ENCODE results near the gene PBRM1.

GRCh38 chr3:52651592-52651991 is 34.1 kb downstream of the PBRM1 start:
- no peak for TF ChIP-seq CTCF (IDR thresholded peaks at IDR 0.05; ENCODE audit: low read depth, low read length, missing input control)
- no peak for TF ChIP-seq EGR1 (IDR thresholded peaks at IDR 0.05; ENCODE audit: low read depth in 2 of 2)
- TF ChIP-seq JUND (IDR thresholded peaks at IDR 0.05): no peak
- no peak for TF ChIP-seq ATF3 (IDR thresholded peaks at IDR 0.05)
- no peak for TF ChIP-seq REST (IDR thresholded peaks at IDR 0.05)
- no peak for TF ChIP-seq ZBTB33 (IDR thresholded peaks at IDR 0.05)
- TF ChIP-seq GABPA (IDR thresholded peaks at IDR 0.05 in 1 of 2, conservative IDR thresholded peaks at IDR 0.05 in 1 of 2): no peak
- TF ChIP-seq FOXA1 (IDR thresholded peaks at IDR 0.05): no peak
- TF ChIP-seq MAX (IDR thresholded peaks at IDR 0.05): no peak
- no peak for TF ChIP-seq YY1 (IDR thresholded peaks at IDR 0.05)
- no peak for TF ChIP-seq SP1 (IDR thresholded peaks at IDR 0.05)
- no peak for TF ChIP-seq TAF1 (conservative IDR thresholded peaks at IDR 0.05)
- no peak for TF ChIP-seq RAD21 (IDR thresholded peaks at IDR 0.05)
- TF ChIP-seq RXRA (IDR thresholded peaks at IDR 0.05): no peak

Measured in liver (tissue), 3 donors.